ENCODE measurements around the gene GREB1.

- TF ChIP-seq EP300 (conservative IDR thresholded peaks at IDR 0.05; ENCODE audit: poor library complexity, severe bottlenecking) (no peak), CTCF (IDR thresholded peaks at IDR 0.05; ENCODE audit: poor library complexity, severe bottlenecking) (peak; percentile 22), EZH2 (IDR thresholded peaks at IDR 0.05; ENCODE audit: borderline replicate concordance, insufficient read depth, low read length, poor library complexity, severe bottlenecking) (no peak), POLR2AphosphoS5 (IDR thresholded peaks at IDR 0.05) (no peak), MXI1 (conservative IDR thresholded peaks at IDR 0.05; ENCODE audit: poor library complexity, severe bottlenecking) (no peak), SMC3 (conservative IDR thresholded peaks at IDR 0.05; ENCODE audit: poor library complexity) (no peak), TAF1 (IDR thresholded peaks at IDR 0.05; ENCODE audit: low read depth) (no peak)
These were observed 142.8 kb downstream of the GREB1 start for GRCh38 chr2:11676640-11677039.

Measured in neural cell (in vitro differentiated cells).